Measurements from ENCODE around the gene MCRIP2.

- TF ChIP-seq FOXA1 (IDR thresholded peaks at IDR 0.05), result no peak
- TF ChIP-seq CTCF (IDR thresholded peaks at IDR 0.05; ENCODE audit: low read depth, low read length, missing input control), result no peak
- no peak for TF ChIP-seq NR2F2 (IDR thresholded peaks at IDR 0.05)
- no peak for TF ChIP-seq SP1 (IDR thresholded peaks at IDR 0.05)
- no peak for TF ChIP-seq REST (IDR thresholded peaks at IDR 0.05)
- no peak for TF ChIP-seq RAD21 (IDR thresholded peaks at IDR 0.05)
- no peak for TF ChIP-seq JUND (IDR thresholded peaks at IDR 0.05)
- no peak for TF ChIP-seq ZBTB33 (IDR thresholded peaks at IDR 0.05)
- no peak for TF ChIP-seq RXRA (IDR thresholded peaks at IDR 0.05)
- no peak for TF ChIP-seq TAF1 (conservative IDR thresholded peaks at IDR 0.05)
Measured at GRCh38 chr16:662597-662996, 21.0 kb downstream of the MCRIP2 start.
